Activated CD4-positive, alpha-beta T cell treated with anti-CD3 and anti-CD28 coated beads, Interleukin-2, amount 10 ng/mL, durations not matched to agents 24 days and 14 days (primary cell): ENCODE measurements around the gene TMEM123. TPM values are rescaled to one million over a fixed set of nuclear protein-coding genes. Genes with fewer than 3 reads are reported as not detected.

ENCODE experiments used
- DNase-seq: peaks from one replicate; pipeline ENCODE4 v3.0.0; 2022
- H3K27ac Mint-ChIP-seq: one replicate; pipeline ENCODE4 v1.8.0; 2022; ENCODE audit warnings: mild to moderate bottlenecking, mixed read lengths
- H3K27me3 Mint-ChIP-seq: one replicate; pipeline ENCODE4 v1.8.0; 2022; ENCODE audit warnings: mixed read lengths
- H3K36me3 Mint-ChIP-seq: one replicate; pipeline ENCODE4 v1.8.0; 2022; ENCODE audit warnings: low read depth, mild to moderate bottlenecking, mixed read lengths
- H3K4me1 Mint-ChIP-seq: one replicate; pipeline ENCODE4 v1.8.0; 2021; ENCODE audit warnings: mixed read lengths
- H3K4me3 Mint-ChIP-seq: one replicate; pipeline ENCODE4 v1.8.0; 2022; ENCODE audit warnings: mild to moderate bottlenecking, moderate library complexity, mixed read lengths
- H3K9me3 Mint-ChIP-seq: one replicate; pipeline ENCODE4 v1.8.0; 2021; ENCODE audit warnings: mixed read lengths
- intact Hi-C: fragments of 100-400 bp; cut with micrococcal nuclease; formaldehyde crosslinking; loops from one replicate; pipeline ENCODE4 v1.15.1; 2023
- total RNA-seq: library from RNA; stranded (reverse); gene quantifications from 2 replicates; pipeline ENCODE4 v1.2.3, GENCODE V29; 2022

The TMEM123 gene
- total RNA-seq, 1 donor from 2014 or later, result 243 TPM

DNA sequence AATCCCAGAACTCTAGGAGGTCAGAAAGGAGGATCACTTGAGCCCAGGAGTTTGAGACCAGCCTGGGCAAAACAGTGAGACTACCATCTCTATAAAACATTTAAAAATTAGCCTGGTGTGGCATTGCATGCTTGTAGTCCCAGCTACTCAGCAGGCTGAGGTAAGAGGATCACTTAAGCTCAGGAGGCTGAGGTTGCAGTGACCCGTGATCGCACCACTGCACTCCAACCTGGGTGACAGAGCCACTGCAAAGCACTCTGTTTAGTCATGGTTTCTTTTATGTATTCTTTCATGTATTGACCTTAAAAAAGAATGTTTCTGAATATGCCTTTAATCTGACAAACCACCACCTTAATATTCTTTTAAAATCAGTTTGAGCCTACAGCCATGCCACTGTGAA is 53.4 kb downstream of the TMEM123 start:
- Mint-ChIP-seq H3K27ac (no peak overlapping the region), H3K9me3 (no peaks in the 10 kb centered on the region), H3K36me3 (peaks cover 59% of the 10 kb centered on the region), H3K27me3 (no peaks in the 10 kb centered on the region), H3K4me3 (no peak overlapping the region), H3K4me1 (peaks cover 37% of the 10 kb centered on the region)
- no peak for DNase-seq
- intact Hi-C loops, result loop anchor here (5.0 kb wide), 1 partner anchor 33 kb away; no protein-coding TSS in a partner anchor

DNA sequence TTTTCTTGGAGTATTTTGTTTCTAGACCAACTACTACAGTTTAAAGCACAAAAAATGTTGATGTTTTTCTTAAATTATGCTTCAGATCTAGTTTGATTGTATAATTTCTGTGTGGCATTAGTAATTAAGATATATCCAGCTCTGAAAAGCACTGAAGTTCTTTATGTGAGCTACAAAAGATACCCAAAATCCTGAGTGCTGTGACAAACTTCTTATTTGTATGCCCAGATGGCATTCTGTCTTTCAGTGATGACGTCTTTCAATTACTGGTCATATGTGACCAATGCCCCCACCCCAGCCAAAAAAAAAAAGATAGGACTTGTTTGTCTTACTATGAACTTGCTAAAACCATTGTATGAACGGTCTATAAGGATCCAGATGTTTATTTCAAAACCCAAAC is 54.3 kb downstream of the TMEM123 start:
- Mint-ChIP-seq H3K27ac (no peak overlapping the region), H3K4me1 (peaks cover 34% of the 10 kb centered on the region), H3K27me3 (no peaks in the 10 kb centered on the region), H3K36me3 (peaks cover 58% of the 10 kb centered on the region), H3K9me3 (no peaks in the 10 kb centered on the region), H3K4me3 (no peak overlapping the region)
- DNase-seq, result no peak
- intact Hi-C loops, result loop anchor here (5.0 kb wide), 1 partner anchor 34 kb away; no protein-coding TSS in a partner anchor

DNA sequence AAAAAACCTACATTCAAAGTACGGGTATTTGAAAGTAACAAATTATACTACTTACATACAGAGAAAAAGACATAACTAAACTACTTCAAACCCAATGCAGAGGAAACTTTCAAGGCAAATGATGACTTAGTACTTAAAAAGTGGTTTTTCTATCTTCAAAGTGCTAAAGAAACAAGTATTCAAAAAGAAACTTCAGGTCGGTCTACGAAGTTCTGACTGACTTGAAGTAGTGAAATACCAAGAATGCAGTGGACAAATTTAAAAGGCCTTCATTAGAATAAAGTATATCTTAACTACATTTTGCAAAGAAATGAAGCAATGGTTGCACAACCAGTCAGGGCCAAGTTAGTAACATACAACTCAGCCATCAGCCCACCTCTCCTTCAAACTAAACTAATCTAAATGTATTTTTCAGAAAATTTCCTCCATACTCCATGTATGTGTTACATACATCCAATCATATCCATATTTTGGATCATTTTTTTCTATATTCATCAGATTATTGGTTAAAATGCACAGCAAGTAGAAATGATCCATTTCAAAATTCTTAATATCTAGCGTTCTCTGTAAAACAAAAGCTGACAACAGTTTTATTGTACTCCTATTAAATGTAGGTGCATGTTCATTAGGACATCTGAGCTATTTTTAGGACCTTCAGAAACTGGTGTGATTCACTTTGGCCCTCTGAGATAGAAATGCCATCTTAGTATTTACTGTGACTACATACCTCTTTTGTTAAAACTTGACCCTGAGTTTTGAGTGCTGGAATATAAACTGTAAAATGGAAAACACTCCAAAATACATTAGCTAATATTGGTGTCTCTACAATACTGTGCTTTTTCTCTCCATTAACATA is 55.6 kb downstream of the TMEM123 start:
- Mint-ChIP-seq H3K9me3 (no peaks in the 10 kb centered on the region), H3K4me1 (peaks cover 32% of the 10 kb centered on the region), H3K36me3 (peaks cover 56% of the 10 kb centered on the region), H3K27ac (peak overlapping the region; percentile 69), H3K27me3 (no peaks in the 10 kb centered on the region), H3K4me3 (no peak overlapping the region)
- intact Hi-C loops, result loop anchor here (1.0 to 5.0 kb wide), 6 partner anchors 20 to 92 kb away; partner anchors contain the start of genes BIRC2 and TMEM123
- DNase-seq, result no peak

DNA sequence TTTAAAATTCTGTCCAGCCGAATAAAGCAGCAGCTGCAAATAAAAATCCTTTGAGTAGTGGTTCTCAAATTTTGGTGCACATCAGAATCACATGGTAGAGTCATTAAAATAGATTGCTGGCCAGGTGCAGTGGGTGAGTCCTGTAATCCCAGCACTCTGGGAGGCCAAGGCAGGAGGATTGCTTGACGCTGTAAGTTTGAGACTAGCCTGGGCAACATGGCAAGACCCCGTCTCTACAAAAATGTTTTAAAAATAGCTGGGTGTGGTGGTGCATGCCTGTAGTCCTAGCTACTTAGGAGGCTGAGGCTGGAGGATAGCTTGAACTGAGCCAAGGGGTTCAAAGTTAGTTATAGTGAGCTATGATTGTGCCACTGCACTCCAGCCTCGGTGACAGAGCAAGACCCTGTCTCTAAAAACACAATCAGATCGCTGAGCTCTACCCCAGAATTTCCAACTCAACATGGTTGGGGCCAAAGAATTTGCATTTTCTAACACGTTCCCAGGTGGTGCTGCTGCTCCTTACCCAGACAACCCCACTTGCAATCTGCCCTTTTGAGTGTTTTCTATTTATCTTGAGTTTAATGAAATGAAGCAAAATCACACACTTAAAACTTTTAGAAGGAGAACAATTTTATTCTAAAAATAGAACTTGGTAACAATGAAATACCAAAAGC is 56.7 kb downstream of the TMEM123 start:
- Mint-ChIP-seq H3K36me3 (peaks cover 45% of the 10 kb centered on the region), H3K4me3 (no peak overlapping the region), H3K9me3 (no peaks in the 10 kb centered on the region), H3K27ac (no peak overlapping the region), H3K27me3 (no peaks in the 10 kb centered on the region), H3K4me1 (peaks cover 28% of the 10 kb centered on the region)
- no peak for DNase-seq
- intact Hi-C loops, result loop anchor here (1.0 to 5.0 kb wide), 6 partner anchors 21 to 93 kb away; partner anchors contain the start of genes BIRC2 and TMEM123

DNA sequence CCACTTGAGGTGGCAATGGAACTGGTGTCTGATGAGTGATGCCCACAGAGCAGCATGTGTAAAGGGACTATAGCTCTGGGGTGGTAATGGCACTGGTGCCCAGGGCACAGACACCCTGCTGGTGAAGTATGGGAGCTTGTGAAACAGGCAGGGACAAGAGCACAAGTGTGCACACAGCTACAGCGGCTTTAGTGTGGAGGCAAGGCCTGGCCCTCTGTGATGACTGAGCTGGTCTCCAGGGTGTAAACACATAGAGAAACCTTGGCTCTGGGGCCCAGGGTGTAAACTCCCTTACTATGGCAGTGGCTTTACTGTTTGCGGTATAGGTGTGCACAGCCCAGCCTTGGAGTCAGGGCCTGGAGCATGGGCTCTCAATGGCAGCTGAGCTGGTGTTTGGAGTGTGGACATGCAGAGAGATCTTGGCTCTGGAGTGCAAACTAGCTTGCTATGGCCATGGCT is 59.3 kb downstream of the TMEM123 start:
- Mint-ChIP-seq H3K27ac (peak overlapping the region; percentile 46), H3K9me3 (peaks cover 4% of the 10 kb centered on the region), H3K4me1 (peaks cover 36% of the 10 kb centered on the region), H3K36me3 (peaks cover 49% of the 10 kb centered on the region), H3K27me3 (no peaks in the 10 kb centered on the region), H3K4me3 (no peak overlapping the region)
- peak; percentile 61 for DNase-seq
- intact Hi-C loops, result no loop called here

DNA sequence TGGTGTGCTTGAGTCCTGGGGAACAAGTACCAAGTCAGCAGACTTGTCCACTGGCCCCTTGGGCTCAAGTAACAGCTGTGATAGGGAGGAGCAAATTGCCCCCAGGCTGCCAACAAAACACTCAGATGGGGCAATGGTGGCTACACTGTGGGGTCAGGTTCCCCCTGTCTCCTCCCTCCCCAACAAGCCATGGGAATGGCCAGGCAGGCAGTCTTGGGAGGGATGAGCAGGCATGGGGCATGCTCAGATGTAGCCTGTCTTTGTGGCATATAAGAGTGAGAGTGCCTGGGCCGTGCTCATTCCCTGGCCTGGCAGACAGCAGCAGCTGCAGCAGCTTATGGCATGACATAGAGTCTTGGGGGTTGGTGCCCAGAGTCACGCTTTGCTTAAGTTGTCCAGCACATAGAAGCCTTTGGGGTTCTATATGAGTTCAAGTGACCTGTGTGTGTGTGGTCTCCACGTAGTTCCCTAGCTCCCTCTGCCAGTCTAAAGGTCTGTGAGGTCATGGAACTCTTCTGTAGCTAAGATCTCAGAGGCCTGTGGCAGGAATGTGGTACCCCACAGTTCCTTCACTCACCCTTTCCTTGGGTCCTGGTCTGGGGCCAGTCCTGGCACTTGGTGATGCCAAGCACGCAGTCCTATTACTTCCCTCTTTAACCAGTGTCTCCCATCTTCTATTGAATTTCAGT is 60.9 kb downstream of the TMEM123 start:
- peaks cover 30% of the 10 kb centered on the region for H3K4me1 Mint-ChIP-seq
- no peak overlapping the region for H3K27ac Mint-ChIP-seq
- H3K27me3 Mint-ChIP-seq, result no peaks in the 10 kb centered on the region

DNA sequence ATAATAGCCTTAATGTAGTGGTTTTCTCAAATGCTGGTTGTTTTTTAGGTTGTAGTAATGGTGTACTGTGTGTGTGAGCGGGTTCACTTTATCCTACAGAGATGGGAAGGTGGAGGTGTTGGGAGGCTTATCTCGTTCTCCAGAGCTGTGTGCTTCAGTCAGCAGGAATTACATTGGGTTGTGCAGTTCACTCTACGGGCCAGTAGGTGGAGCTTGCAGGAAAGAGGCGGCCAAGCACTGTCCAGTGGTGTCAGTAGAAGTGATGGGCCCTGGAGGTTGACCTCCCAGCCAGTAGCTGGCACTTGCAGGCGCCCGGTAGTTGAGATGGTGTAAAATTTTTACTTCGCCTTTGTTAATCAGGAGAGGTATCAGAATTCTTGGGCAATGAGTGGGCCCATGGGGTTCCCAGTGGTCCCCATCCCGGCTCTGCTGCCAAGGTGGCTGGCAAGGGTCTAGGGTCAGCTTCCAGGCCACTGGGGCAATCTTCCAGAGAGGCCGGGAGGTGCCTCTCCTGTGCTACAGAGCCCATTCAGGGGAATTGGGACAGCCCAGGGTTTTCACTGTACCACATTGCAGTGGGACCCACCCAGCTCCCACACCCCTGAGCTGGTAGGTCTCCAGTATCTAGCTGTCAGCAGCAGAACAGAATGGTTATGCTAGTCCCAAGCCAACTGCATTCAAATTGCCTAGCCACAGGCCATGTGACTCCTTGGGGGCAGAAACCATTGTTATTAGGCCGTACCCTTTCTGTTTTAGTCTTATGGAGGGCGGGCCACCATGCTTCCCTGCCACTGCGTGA is 61.7 kb downstream of the TMEM123 start:
- no peak overlapping the region for H3K4me3 Mint-ChIP-seq
- intact Hi-C loops, result loop anchor here (1.0 kb wide), 1 partner anchor 104 kb away; no protein-coding TSS in a partner anchor
- H3K9me3 Mint-ChIP-seq, result peaks cover 4% of the 10 kb centered on the region
- no peak overlapping the region for H3K27ac Mint-ChIP-seq
- H3K36me3 Mint-ChIP-seq, result peaks cover 49% of the 10 kb centered on the region
- H3K4me1 Mint-ChIP-seq, result peaks cover 31% of the 10 kb centered on the region
- no peaks in the 10 kb centered on the region for H3K27me3 Mint-ChIP-seq
- DNase-seq, result peak; percentile 87

More for the DNA sequence above, 60.9 kb downstream of the TMEM123 start:
- no peak overlapping the region for H3K4me3 Mint-ChIP-seq
- intact Hi-C loops, result no loop called here
- peaks cover 4% of the 10 kb centered on the region for H3K9me3 Mint-ChIP-seq
- peak; percentile 59 for DNase-seq
- peaks cover 51% of the 10 kb centered on the region for H3K36me3 Mint-ChIP-seq

DNA sequence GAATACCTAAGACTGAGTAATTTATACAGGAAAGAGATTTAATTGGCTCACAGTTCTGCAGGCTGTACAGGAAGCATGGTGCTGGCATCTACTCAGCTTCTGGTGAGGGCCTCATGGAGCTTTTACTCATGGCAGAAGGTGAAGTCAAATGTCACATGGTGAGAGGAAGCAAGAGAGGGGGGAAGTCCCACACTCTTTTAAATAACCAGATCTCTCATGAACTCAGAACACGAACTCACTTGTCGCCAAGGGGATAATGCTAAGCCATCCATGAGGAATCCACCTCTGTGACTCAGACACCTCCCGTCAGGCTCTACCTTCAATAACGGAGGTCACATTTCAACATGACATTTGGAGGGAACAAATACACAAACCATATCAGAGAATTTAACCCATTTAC is 63.3 kb downstream of the TMEM123 start:
- peaks cover 29% of the 10 kb centered on the region for H3K4me1 Mint-ChIP-seq
- intact Hi-C loops, result no loop called here
- no peak for DNase-seq
- peaks cover 53% of the 10 kb centered on the region for H3K36me3 Mint-ChIP-seq
- peaks cover 4% of the 10 kb centered on the region for H3K9me3 Mint-ChIP-seq
- H3K27me3 Mint-ChIP-seq, result no peaks in the 10 kb centered on the region
- H3K27ac Mint-ChIP-seq, result no peak overlapping the region
- no peak overlapping the region for H3K4me3 Mint-ChIP-seq

DNA sequence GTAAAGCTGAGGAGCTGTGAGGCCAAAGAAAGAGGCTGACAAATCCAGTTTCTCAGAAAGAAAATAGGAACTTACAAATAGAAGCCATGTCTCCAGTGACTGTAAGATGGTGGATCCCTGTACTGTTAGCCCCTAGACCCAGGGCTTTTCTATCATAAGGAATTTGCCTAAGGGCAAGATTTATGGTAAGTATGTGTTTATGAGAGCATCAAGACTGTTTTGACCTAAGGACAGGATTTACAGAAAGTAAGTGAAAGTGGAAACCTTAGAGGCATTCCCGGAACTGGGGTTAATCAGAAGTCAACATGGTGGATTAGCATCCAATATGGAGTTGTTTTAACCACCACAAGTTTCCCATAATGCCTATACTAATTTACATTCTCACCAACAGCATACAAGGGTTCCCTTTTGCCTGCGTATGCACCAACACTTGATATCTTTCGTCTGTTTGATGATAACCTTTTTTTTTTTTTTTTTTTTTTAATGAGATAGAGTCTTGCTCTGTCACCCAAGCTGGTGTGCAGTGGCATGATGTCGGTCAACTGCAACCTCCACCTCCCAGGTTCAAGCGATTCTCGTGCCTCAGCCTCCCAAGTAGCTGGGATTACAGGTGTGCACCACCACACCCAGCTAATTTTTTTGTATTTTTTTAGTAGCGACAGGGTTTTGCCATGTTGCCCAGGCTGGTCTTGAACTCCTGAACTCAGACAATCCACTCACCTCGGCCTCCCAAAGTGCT is 65.4 kb downstream of the TMEM123 start:
- H3K36me3 Mint-ChIP-seq, result peaks cover 43% of the 10 kb centered on the region
- H3K27me3 Mint-ChIP-seq, result no peaks in the 10 kb centered on the region
- DNase-seq, result no peak
- intact Hi-C loops, result no loop called here
- H3K9me3 Mint-ChIP-seq, result peaks cover 4% of the 10 kb centered on the region
- H3K4me3 Mint-ChIP-seq, result no peak overlapping the region
- H3K27ac Mint-ChIP-seq, result no peak overlapping the region
- peaks cover 23% of the 10 kb centered on the region for H3K4me1 Mint-ChIP-seq

DNA sequence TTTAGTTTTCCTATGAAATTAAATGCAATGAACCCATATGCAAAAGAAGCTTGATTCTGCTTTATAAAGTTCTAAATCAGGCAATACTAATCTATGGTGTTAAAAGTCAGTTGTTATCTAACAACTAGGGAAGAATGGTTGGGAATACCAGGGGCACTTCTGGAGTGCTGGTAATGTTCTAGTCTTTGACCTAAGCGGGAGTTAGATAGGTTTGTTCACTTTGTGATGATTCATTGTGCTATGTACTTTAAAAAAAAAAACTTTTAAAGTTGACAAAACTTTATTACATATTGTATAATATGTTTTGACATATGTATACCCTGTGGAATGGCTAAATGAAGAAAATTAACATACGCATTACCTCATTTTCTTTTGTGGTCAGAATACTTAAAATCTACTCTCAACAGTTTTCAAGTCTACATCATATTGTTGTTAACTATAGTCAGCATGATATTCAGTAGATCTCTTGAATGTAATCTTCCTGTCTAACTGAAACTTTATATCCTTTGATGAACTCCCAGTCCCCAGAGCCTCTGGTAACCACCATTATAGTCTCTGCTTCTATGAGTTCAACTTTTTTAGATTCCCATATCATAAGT is 66.3 kb downstream of the TMEM123 start:
- Mint-ChIP-seq H3K9me3 (peaks cover 4% of the 10 kb centered on the region), H3K27ac (no peak overlapping the region), H3K36me3 (peaks cover 45% of the 10 kb centered on the region), H3K27me3 (no peaks in the 10 kb centered on the region), H3K4me3 (no peak overlapping the region), H3K4me1 (peaks cover 20% of the 10 kb centered on the region)
- no peak for DNase-seq
- intact Hi-C loops, result no loop called here

DNA sequence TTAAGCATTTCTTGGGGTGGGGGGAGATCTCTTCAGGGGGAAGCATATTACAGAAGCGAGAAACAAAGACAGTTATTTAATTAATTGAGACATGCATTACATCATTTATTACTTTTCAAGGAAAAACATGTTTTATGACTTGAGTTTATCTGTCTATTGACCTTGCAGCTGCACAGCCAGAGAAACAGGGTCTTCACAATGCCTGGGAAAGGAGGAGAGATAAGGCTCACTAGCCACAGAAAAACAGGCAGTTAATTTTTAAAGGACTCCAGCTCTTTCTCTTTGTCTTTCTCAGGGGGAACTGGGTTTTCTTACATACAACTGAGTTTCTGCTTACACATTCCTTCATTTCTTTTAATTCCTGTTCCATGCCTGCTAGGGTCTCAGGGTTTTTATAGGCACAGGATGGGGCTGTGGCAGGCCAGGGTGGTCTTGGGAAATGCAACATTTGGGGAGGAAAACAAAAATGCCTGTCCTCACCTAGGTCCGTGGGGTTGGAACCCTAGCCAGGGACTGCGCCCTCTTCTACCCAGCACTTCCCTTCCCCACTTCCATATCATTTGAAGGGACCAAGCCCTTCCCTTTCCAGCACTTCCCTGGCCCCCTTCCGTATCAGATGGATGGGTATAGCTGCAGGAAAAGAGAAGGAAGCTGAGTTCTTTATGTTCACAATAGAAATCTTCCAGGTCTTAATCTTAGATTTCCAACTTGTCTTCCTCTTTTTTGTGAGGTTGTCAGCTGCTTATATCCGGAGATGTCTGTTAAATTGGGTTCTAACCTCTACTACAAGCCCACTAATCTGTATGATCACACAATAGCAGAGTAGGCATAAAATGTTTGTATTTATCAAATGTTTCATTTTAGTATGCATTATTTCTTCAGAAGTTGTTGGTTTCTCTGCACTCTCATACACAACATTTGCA is 67.2 kb downstream of the TMEM123 start:
- peaks cover 16% of the 10 kb centered on the region for H3K4me1 Mint-ChIP-seq
- no peak overlapping the region for H3K27ac Mint-ChIP-seq
- peaks cover 4% of the 10 kb centered on the region for H3K9me3 Mint-ChIP-seq
- no peak for DNase-seq
- peaks cover 47% of the 10 kb centered on the region for H3K36me3 Mint-ChIP-seq
- intact Hi-C loops, result no loop called here
- H3K4me3 Mint-ChIP-seq, result no peak overlapping the region
- no peaks in the 10 kb centered on the region for H3K27me3 Mint-ChIP-seq
